PC-3 (cell line): ENCODE measurements around the gene SLC2A4. TPM values are rescaled to one million over a fixed set of nuclear protein-coding genes. Genes with fewer than 3 reads are reported as not detected.

Experiments used
- total RNA-seq: library from RNA; depleted of rRNA; stranded (reverse); fragments of >200 nt; gene quantifications from 2 replicates; pipeline ENCODE4 v1.2.3, GENCODE V29; 2014; rRNA removed

Gene SLC2A4
- total RNA-seq, 1 experiment from 2014 or later: 0.29 TPM

Other genes with a start within 250 kb of the SLC2A4 start
- 0.62 and 1.7 TPM in 2 replicates for gene SLC16A13, start 245.7 kb upstream of the SLC2A4 start, total RNA-seq
- 0.75 TPM in 1 of 2 replicates, not detected in the other for gene SLC16A11, start 237.6 kb upstream of the SLC2A4 start, total RNA-seq
- gene CLEC10A, start 201.5 kb upstream of the SLC2A4 start, total RNA-seq: not detected in 2 replicates
- gene ASGR2, start 166.9 kb upstream of the SLC2A4 start, total RNA-seq: not detected in 2 replicates
- gene ASGR1, start 102.3 kb upstream of the SLC2A4 start, total RNA-seq: 0.95 and 2.2 TPM in 2 replicates
- 6.5 and 12.8 TPM in 2 replicates for gene DLG4, start 61.9 kb upstream of the SLC2A4 start, total RNA-seq
- gene ACADVL, start 61.8 kb upstream of the SLC2A4 start, total RNA-seq: 558 and 646 TPM in 2 replicates
- 36.9 and 65.7 TPM in 2 replicates for gene DVL2, start 47.2 kb upstream of the SLC2A4 start, total RNA-seq
- gene PHF23, start 42.3 kb upstream of the SLC2A4 start, total RNA-seq: 20.8 and 32.7 TPM in 2 replicates
- gene GABARAP, start 39.3 kb upstream of the SLC2A4 start, total RNA-seq: 88.2 and 103 TPM in 2 replicates
- gene CTDNEP1, start 30.0 kb upstream of the SLC2A4 start, total RNA-seq: 52.4 and 68.5 TPM in 2 replicates
- 60.5 and 67.5 TPM in 2 replicates for gene ELP5, start 29.5 kb upstream of the SLC2A4 start, total RNA-seq
- gene CLDN7, start 19.2 kb upstream of the SLC2A4 start, total RNA-seq: 147 and 180 TPM in 2 replicates
- 1.1 and 1.4 TPM in 2 replicates for gene YBX2, start 12.9 kb downstream of the SLC2A4 start, total RNA-seq
- gene EIF5A, start 25.9 kb downstream of the SLC2A4 start, total RNA-seq: 1,140 and 1,203 TPM in 2 replicates
- 30.8 and 45.8 TPM in 2 replicates for gene GPS2, start 33.6 kb downstream of the SLC2A4 start, total RNA-seq
- 21.4 and 27.7 TPM in 2 replicates for gene NEURL4, start 47.6 kb downstream of the SLC2A4 start, total RNA-seq
- gene ACAP1, start 54.8 kb downstream of the SLC2A4 start, total RNA-seq: not detected in 2 replicates
- gene KCTD11, start 70.4 kb downstream of the SLC2A4 start, total RNA-seq: 7.0 and 7.6 TPM in 2 replicates
- gene TMEM95, start 73.4 kb downstream of the SLC2A4 start, total RNA-seq: not detected in 2 replicates
- gene TNK1, start 99.4 kb downstream of the SLC2A4 start, total RNA-seq: 10.8 and 13.5 TPM in 2 replicates
- 53.8 and 62.7 TPM in 2 replicates for gene PLSCR3, start 112.8 kb downstream of the SLC2A4 start, total RNA-seq
- gene TMEM256, start 122.4 kb downstream of the SLC2A4 start, total RNA-seq: 56.6 and 82.4 TPM in 2 replicates
- gene NLGN2, start 126.1 kb downstream of the SLC2A4 start, total RNA-seq: 7.4 and 12.7 TPM in 2 replicates
- not detected in 2 replicates for gene SPEM1, start 138.6 kb downstream of the SLC2A4 start, total RNA-seq
- not detected in 2 replicates for gene SPEM2, start 143.9 kb downstream of the SLC2A4 start, total RNA-seq
- not detected in 2 replicates for gene SPEM3, start 147.1 kb downstream of the SLC2A4 start, total RNA-seq
- 14.0 and 17.9 TPM in 2 replicates for gene TMEM102, start 153.7 kb downstream of the SLC2A4 start, total RNA-seq
- gene FGF11, start 157.8 kb downstream of the SLC2A4 start, total RNA-seq: 0.69 and 1.0 TPM in 2 replicates
- 2.1 and 2.9 TPM in 2 replicates for gene CHRNB1, start 163.3 kb downstream of the SLC2A4 start, total RNA-seq
- gene ZBTB4, start 197.9 kb downstream of the SLC2A4 start, total RNA-seq: 14.7 and 18.4 TPM in 2 replicates
- not detected in 2 replicates for gene SLC35G6, start 199.7 kb downstream of the SLC2A4 start, total RNA-seq
- 47.1 and 95.7 TPM in 2 replicates for gene POLR2A, start 202.6 kb downstream of the SLC2A4 start, total RNA-seq